ENCODE results near the gene CADPS2.

CADPS2 gene

DNA sequence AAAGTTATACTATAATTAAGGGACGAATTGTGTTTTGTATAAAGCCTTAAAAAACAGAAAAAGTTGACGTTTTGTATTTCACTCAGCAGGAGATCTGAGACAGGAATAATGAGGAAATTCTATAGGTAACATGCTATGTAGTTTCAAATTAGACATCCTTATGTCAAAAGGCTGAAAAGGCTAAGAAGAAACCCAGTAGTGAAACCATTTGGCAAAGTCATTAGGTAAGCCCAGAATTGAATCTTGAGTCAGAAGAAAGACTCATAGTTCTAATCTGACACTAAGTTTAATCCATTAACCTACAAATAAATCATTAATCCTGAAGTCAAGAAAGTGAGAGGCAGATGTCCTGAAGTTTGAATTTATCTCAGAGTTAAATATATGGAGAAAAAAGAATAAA is 266.6 kb downstream of the CADPS2 start:
- H3K36me3 ChIP-seq (ENCODE audit: insufficient read depth, low read length), result no peaks in the 10 kb centered on the region
- H3K4me3 ChIP-seq (ENCODE audit: low read length, poor library complexity, severe bottlenecking), result no peak overlapping the region
- TF ChIP-seq, protein P1, sequence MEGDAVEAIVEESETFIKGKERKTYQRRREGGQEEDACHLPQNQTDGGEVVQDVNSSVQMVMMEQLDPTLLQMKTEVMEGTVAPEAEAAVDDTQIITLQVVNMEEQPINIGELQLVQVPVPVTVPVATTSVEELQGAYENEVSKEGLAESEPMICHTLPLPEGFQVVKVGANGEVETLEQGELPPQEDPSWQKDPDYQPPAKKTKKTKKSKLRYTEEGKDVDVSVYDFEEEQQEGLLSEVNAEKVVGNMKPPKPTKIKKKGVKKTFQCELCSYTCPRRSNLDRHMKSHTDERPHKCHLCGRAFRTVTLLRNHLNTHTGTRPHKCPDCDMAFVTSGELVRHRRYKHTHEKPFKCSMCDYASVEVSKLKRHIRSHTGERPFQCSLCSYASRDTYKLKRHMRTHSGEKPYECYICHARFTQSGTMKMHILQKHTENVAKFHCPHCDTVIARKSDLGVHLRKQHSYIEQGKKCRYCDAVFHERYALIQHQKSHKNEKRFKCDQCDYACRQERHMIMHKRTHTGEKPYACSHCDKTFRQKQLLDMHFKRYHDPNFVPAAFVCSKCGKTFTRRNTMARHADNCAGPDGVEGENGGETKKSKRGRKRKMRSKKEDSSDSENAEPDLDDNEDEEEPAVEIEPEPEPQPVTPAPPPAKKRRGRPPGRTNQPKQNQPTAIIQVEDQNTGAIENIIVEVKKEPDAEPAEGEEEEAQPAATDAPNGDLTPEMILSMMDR (conservative IDR thresholded peaks at IDR 0.05; ENCODE audit: low read length), result no peak
- TF ChIP-seq EZH2phosphoT487 (IDR thresholded peaks at IDR 0.05; ENCODE audit: borderline replicate concordance), result no peak
- H3K4me2 ChIP-seq (ENCODE audit: low read depth, low read length, poor library complexity, severe bottlenecking), result no peak overlapping the region
- H3K9ac ChIP-seq (ENCODE audit: low read depth, low read length, poor library complexity, severe bottlenecking), result no peak overlapping the region
- no peaks in the 10 kb centered on the region for H3K9me2 ChIP-seq (replicated peaks; ENCODE audit: low read depth, low read length)
- no peaks in the 10 kb centered on the region for H4K20me1 ChIP-seq (ENCODE audit: insufficient read depth, low read length, poor library complexity, severe bottlenecking)
- no peak overlapping the region for H2AFZ ChIP-seq (ENCODE audit: low read length)
- H3K4me1 ChIP-seq (ENCODE audit: insufficient read depth, low read length, poor library complexity, severe bottlenecking), result no peaks in the 10 kb centered on the region
- H3K9me3 ChIP-seq (ENCODE audit: insufficient read depth, low read depth, low read length), result no peaks in the 10 kb centered on the region
- H3K79me2 ChIP-seq (ENCODE audit: insufficient read depth, low read length), result no peaks in the 10 kb centered on the region
- H3F3A ChIP-seq (ENCODE audit: low read depth), result no peaks in the 10 kb centered on the region
- no peaks in the 10 kb centered on the region for H3K27me3 ChIP-seq (ENCODE audit: insufficient read depth, low read length, poor library complexity, severe bottlenecking)

DNA sequence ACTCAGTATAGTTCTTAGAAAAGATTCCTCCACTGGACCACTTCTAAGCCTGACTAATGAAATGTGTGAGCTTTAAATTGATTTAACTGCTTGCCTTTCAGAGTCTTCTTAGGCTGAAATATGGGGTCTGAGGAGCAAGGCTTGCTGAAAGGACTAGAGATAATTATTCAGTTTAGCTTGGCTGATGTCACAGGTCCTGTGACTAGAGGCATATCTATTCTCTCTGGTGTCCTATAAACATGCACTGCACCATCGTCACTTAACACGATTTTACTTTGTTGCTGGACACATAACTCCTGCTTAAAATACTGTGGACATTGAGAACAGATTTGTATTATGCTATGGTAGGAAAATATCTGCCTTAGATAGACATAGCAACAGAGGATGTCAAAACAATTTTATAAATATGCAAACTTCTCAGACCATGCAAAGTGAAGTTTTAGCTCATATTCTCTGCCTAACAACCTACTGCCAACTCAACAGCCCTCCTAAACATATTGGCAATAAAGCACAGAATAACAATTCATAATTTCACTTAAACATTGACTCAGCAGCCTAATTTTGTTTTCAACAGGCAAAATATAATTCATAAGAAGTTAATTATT is 267.6 kb downstream of the CADPS2 start:
- H3K9me3 ChIP-seq (ENCODE audit: insufficient read depth, low read depth, low read length), result no peaks in the 10 kb centered on the region
- no peak overlapping the region for H2AFZ ChIP-seq (ENCODE audit: low read length)
- H3K9me2 ChIP-seq (replicated peaks; ENCODE audit: low read depth, low read length), result no peaks in the 10 kb centered on the region
- no peaks in the 10 kb centered on the region for H4K20me1 ChIP-seq (ENCODE audit: insufficient read depth, low read length, poor library complexity, severe bottlenecking)
- H3K4me1 ChIP-seq (ENCODE audit: insufficient read depth, low read length, poor library complexity, severe bottlenecking), result no peaks in the 10 kb centered on the region
- no peak overlapping the region for H3K4me3 ChIP-seq (ENCODE audit: low read length, poor library complexity, severe bottlenecking)
- H3F3A ChIP-seq (ENCODE audit: low read depth), result no peaks in the 10 kb centered on the region
- no peaks in the 10 kb centered on the region for H3K79me2 ChIP-seq (ENCODE audit: insufficient read depth, low read length)
- no peak for TF ChIP-seq EZH2phosphoT487 (IDR thresholded peaks at IDR 0.05; ENCODE audit: borderline replicate concordance)
- TF ChIP-seq, protein P1 (conservative IDR thresholded peaks at IDR 0.05; ENCODE audit: low read length), result no peak
- H3K36me3 ChIP-seq (ENCODE audit: insufficient read depth, low read length), result no peaks in the 10 kb centered on the region
- no peak overlapping the region for H3K9ac ChIP-seq (ENCODE audit: low read depth, low read length, poor library complexity, severe bottlenecking)
- no peak overlapping the region for H3K4me2 ChIP-seq (ENCODE audit: low read depth, low read length, poor library complexity, severe bottlenecking)
- H3K27me3 ChIP-seq (ENCODE audit: insufficient read depth, low read length, poor library complexity, severe bottlenecking), result no peaks in the 10 kb centered on the region

DNA sequence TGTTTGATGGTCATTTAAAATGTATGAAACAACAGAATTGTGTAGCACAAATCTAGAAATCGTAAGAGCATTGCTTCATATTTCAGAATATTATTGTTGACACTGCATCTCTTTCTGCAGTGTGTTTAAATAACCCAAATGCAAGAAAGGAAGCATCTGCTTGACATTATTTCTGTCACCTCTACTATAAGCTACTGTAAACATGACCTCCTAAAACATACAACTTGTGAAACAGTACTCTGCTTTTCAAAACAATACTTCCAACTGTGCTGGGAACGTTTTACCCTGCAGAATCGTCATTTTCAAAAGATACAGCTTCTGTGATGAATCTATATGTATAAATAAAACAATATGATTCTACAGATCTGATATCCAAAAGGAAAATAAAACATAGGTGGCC is 269.3 kb downstream of the CADPS2 start:
- TF ChIP-seq EZH2phosphoT487 (IDR thresholded peaks at IDR 0.05; ENCODE audit: borderline replicate concordance), result no peak
- TF ChIP-seq, protein P1 (conservative IDR thresholded peaks at IDR 0.05; ENCODE audit: low read length), result no peak
- Histone ChIP-seq H3K9me3 (ENCODE audit: insufficient read depth, low read depth, low read length) (no peaks in the 10 kb centered on the region), H3K4me3 (ENCODE audit: low read length, poor library complexity, severe bottlenecking) (no peak overlapping the region), H3F3A (ENCODE audit: low read depth) (no peaks in the 10 kb centered on the region), H3K9me2 (replicated peaks; ENCODE audit: low read depth, low read length) (no peaks in the 10 kb centered on the region), H3K4me2 (ENCODE audit: low read depth, low read length, poor library complexity, severe bottlenecking) (no peak overlapping the region), H3K4me1 (ENCODE audit: insufficient read depth, low read length, poor library complexity, severe bottlenecking) (no peaks in the 10 kb centered on the region), H4K20me1 (ENCODE audit: insufficient read depth, low read length, poor library complexity, severe bottlenecking) (no peaks in the 10 kb centered on the region), H3K36me3 (ENCODE audit: insufficient read depth, low read length) (no peaks in the 10 kb centered on the region), H3K27me3 (ENCODE audit: insufficient read depth, low read length, poor library complexity, severe bottlenecking) (no peaks in the 10 kb centered on the region), H3K79me2 (ENCODE audit: insufficient read depth, low read length) (no peaks in the 10 kb centered on the region), H3K9ac (ENCODE audit: low read depth, low read length, poor library complexity, severe bottlenecking) (no peak overlapping the region), H2AFZ (ENCODE audit: low read length) (no peak overlapping the region)

Data from Loucy (cell line).